ENCODE data around the gene RAD51B.

The RAD51B gene

GRCh38 chr14:68718023-68718990, 898.7 kb downstream of the RAD51B start:
- H2AFZ ChIP-seq (ENCODE audit: low read length): no peak overlapping the region
- no peaks in the 10 kb centered on the region for H3K9me3 ChIP-seq (replicated peaks; ENCODE audit: insufficient read depth, low read length)
- H3K79me2 ChIP-seq (ENCODE audit: low read length): no peaks in the 10 kb centered on the region
- no peak overlapping the region for H3K9ac ChIP-seq (ENCODE audit: low read length)
- no peaks in the 10 kb centered on the region for H3K9me2 ChIP-seq (replicated peaks; ENCODE audit: insufficient read depth, low read length)
- H3K27me3 ChIP-seq (replicated peaks; ENCODE audit: insufficient read depth, low read length): no peaks in the 10 kb centered on the region
- H3K4me2 ChIP-seq (ENCODE audit: low read depth, low read length): no peak overlapping the region
- no peak overlapping the region for H3K4me3 ChIP-seq (ENCODE audit: low read length)
- H3K4me1 ChIP-seq (ENCODE audit: low read length): no peaks in the 10 kb centered on the region
- H3K36me3 ChIP-seq (replicated peaks; ENCODE audit: insufficient read depth, low read length): no peaks in the 10 kb centered on the region
- TF ChIP-seq CTCF (IDR thresholded peaks at IDR 0.05; ENCODE audit: low read length) (no peak), EZH2 (optimal IDR thresholded peaks at IDR 0.05; ENCODE audit: low read depth, low read length) (no peak), EZH2phosphoT487 (IDR thresholded peaks at IDR 0.05; ENCODE audit: low read length) (no peak)
- no peak overlapping the region for H3K27ac ChIP-seq (ENCODE audit: low read length)
- no peaks in the 10 kb centered on the region for H4K20me1 ChIP-seq (ENCODE audit: insufficient read depth, low read length)
- no peak for DNase-seq
- H3F3A ChIP-seq (ENCODE audit: insufficient read depth, low read length): no peaks in the 10 kb centered on the region

GRCh38 chr14:68719634-68720384, 900.2 kb downstream of the RAD51B start:
- H3K9ac ChIP-seq (ENCODE audit: low read length): no peak overlapping the region
- no peaks in the 10 kb centered on the region for H3K27me3 ChIP-seq (replicated peaks; ENCODE audit: insufficient read depth, low read length)
- no peak overlapping the region for H2AFZ ChIP-seq (ENCODE audit: low read length)
- no peaks in the 10 kb centered on the region for H3K9me2 ChIP-seq (replicated peaks; ENCODE audit: insufficient read depth, low read length)
- H3F3A ChIP-seq (ENCODE audit: insufficient read depth, low read length): no peaks in the 10 kb centered on the region
- H3K4me1 ChIP-seq (ENCODE audit: low read length): no peaks in the 10 kb centered on the region
- TF ChIP-seq CTCF (IDR thresholded peaks at IDR 0.05; ENCODE audit: low read length) (no peak), EZH2 (optimal IDR thresholded peaks at IDR 0.05; ENCODE audit: low read depth, low read length) (no peak), EZH2phosphoT487 (IDR thresholded peaks at IDR 0.05; ENCODE audit: low read length) (no peak)
- H4K20me1 ChIP-seq (ENCODE audit: insufficient read depth, low read length): no peaks in the 10 kb centered on the region
- H3K9me3 ChIP-seq (replicated peaks; ENCODE audit: insufficient read depth, low read length): no peaks in the 10 kb centered on the region
- no peak overlapping the region for H3K4me2 ChIP-seq (ENCODE audit: low read depth, low read length)
- no peaks in the 10 kb centered on the region for H3K36me3 ChIP-seq (replicated peaks; ENCODE audit: insufficient read depth, low read length)
- no peak overlapping the region for H3K27ac ChIP-seq (ENCODE audit: low read length)
- peak; percentile 8 for DNase-seq
- H3K4me3 ChIP-seq (ENCODE audit: low read length): no peak overlapping the region
- H3K79me2 ChIP-seq (ENCODE audit: low read length): no peaks in the 10 kb centered on the region

- Histone ChIP-seq H3K27ac (ENCODE audit: low read length) (no peak overlapping the region), H3F3A (ENCODE audit: insufficient read depth, low read length) (no peaks in the 10 kb centered on the region), H3K9me2 (replicated peaks; ENCODE audit: insufficient read depth, low read length) (no peaks in the 10 kb centered on the region), H3K4me1 (ENCODE audit: low read length) (no peaks in the 10 kb centered on the region), H2AFZ (ENCODE audit: low read length) (no peak overlapping the region), H3K36me3 (replicated peaks; ENCODE audit: insufficient read depth, low read length) (no peaks in the 10 kb centered on the region), H3K4me2 (ENCODE audit: low read depth, low read length) (no peak overlapping the region), H4K20me1 (ENCODE audit: insufficient read depth, low read length) (no peaks in the 10 kb centered on the region), H3K9me3 (replicated peaks; ENCODE audit: insufficient read depth, low read length) (no peaks in the 10 kb centered on the region), H3K27me3 (replicated peaks; ENCODE audit: insufficient read depth, low read length) (no peaks in the 10 kb centered on the region), H3K9ac (ENCODE audit: low read length) (no peak overlapping the region), H3K4me3 (ENCODE audit: low read length) (no peak overlapping the region), H3K79me2 (ENCODE audit: low read length) (no peaks in the 10 kb centered on the region)
- TF ChIP-seq EZH2phosphoT487 (IDR thresholded peaks at IDR 0.05; ENCODE audit: low read length) (no peak), CTCF (IDR thresholded peaks at IDR 0.05; ENCODE audit: low read length) (no peak), EZH2 (optimal IDR thresholded peaks at IDR 0.05; ENCODE audit: low read depth, low read length) (no peak)
- no peak for DNase-seq
These were observed 902.6 kb downstream of the RAD51B start for GRCh38 chr14:68722186-68722585.
